ENCODE data around the gene FBXW8. TPM values are rescaled to one million over a fixed set of nuclear protein-coding genes. Genes with fewer than 3 reads are reported as not detected.
A peak's percentile ranks its signal among the peaks of the same experiment; 100 is the strongest.

Gene FBXW8
- total RNA-seq, 1 donor from 2014 or later, result 16.4 TPM

GRCh38 chr12:117046861-117047530 is 136.2 kb downstream of the FBXW8 start:
- TF ChIP-seq, protein P1, sequence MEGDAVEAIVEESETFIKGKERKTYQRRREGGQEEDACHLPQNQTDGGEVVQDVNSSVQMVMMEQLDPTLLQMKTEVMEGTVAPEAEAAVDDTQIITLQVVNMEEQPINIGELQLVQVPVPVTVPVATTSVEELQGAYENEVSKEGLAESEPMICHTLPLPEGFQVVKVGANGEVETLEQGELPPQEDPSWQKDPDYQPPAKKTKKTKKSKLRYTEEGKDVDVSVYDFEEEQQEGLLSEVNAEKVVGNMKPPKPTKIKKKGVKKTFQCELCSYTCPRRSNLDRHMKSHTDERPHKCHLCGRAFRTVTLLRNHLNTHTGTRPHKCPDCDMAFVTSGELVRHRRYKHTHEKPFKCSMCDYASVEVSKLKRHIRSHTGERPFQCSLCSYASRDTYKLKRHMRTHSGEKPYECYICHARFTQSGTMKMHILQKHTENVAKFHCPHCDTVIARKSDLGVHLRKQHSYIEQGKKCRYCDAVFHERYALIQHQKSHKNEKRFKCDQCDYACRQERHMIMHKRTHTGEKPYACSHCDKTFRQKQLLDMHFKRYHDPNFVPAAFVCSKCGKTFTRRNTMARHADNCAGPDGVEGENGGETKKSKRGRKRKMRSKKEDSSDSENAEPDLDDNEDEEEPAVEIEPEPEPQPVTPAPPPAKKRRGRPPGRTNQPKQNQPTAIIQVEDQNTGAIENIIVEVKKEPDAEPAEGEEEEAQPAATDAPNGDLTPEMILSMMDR (IDR thresholded peaks at IDR 0.05), result no peak
- H3K36me3 ChIP-seq, result no peaks in the 10 kb centered on the region
- peaks cover 9% of the 10 kb centered on the region for H3K4me1 ChIP-seq
- intact Hi-C loops (cut with DNase I), result no loop called here
- no peak overlapping the region for H3K27ac ChIP-seq
- H3K4me3 ChIP-seq, result no peak overlapping the region
- H3K9me3 ChIP-seq, result no peaks in the 10 kb centered on the region
- ATAC-seq (no peak), DNase-seq (no peak)
- H3K27me3 ChIP-seq (ENCODE audit: low read depth), result no peaks in the 10 kb centered on the region

DNA sequence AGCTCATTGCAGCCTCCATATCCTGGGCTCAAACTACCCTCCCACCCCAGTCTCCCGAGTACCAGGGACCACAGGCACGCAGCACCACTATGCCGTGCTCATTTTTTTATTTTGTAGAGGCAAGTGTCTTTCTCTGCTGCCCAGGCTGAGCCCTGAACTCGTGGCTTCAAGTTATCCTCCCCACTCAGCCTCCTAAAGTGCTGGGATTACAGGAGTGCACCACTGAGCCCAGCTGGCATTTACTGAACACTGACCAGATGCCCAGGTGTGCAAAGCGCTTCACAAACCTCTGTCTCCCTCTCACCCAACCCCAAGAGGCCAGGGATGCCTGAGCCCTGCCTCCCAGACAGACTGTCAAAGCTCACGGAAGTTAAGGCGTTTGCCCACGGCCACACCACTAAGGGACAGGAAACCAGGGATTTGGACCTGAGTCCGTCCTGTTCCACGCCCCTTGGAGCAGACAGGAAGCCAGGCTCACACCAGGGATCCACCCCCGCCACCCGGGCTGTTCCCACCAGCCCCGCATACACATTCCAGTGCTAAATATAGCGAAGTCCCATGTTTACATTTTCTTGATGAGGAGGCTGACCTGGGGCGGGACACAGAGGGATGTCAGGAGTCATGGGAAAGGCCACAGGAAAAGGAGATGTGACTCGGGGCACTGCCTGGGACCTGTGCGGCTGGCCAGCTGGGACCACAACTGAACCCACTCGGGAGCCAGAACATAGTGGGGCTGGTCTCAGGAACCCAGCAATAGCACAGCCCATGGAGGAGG is 137.2 kb downstream of the FBXW8 start:
- TF ChIP-seq, protein P1 (IDR thresholded peaks at IDR 0.05), result no peak
- no peaks in the 10 kb centered on the region for H3K9me3 ChIP-seq
- intact Hi-C loops (cut with DNase I), result no loop called here
- peak overlapping the region; percentile 46 for H3K27ac ChIP-seq
- no peak for DNase-seq
- peaks cover 9% of the 10 kb centered on the region for H3K4me1 ChIP-seq
- no peaks in the 10 kb centered on the region for H3K36me3 ChIP-seq
- no peaks in the 10 kb centered on the region for H3K27me3 ChIP-seq (ENCODE audit: low read depth)
- peak; percentile 25 to 52 for ATAC-seq
- no peak overlapping the region for H3K4me3 ChIP-seq

DNA sequence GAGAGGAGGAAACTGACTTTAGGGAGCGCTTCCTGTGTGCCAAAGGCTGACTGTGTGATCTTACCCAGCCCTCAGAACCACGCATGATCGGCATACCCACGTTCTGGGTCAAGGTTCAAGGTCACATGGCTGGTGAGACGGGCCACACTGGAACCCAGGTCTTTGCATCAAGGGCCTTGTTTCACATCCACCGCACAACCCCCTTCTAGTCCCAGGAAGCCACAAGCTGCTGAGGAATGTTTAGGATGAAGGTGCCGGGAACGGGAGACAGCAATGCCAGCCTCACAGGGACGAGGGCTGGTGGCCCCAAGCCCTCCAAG is 137.8 kb downstream of the FBXW8 start:
- H3K27me3 ChIP-seq (ENCODE audit: low read depth), result no peaks in the 10 kb centered on the region
- no peak for DNase-seq
- H3K9me3 ChIP-seq, result no peaks in the 10 kb centered on the region
- TF ChIP-seq, protein P1 (IDR thresholded peaks at IDR 0.05), result no peak
- peak overlapping the region; percentile 46 for H3K27ac ChIP-seq
- ATAC-seq, result no peak
- no peaks in the 10 kb centered on the region for H3K36me3 ChIP-seq
- H3K4me1 ChIP-seq, result peaks cover 9% of the 10 kb centered on the region
- intact Hi-C loops (cut with DNase I), result no loop called here
- H3K4me3 ChIP-seq, result no peak overlapping the region

- peaks cover 9% of the 10 kb centered on the region for H3K4me1 ChIP-seq
- TF ChIP-seq, protein P1 (IDR thresholded peaks at IDR 0.05), result no peak
- no peak for DNase-seq
- no peaks in the 10 kb centered on the region for H3K27me3 ChIP-seq (ENCODE audit: low read depth)
- no peak for ATAC-seq
- no peak overlapping the region for H3K27ac ChIP-seq
- no peak overlapping the region for H3K4me3 ChIP-seq
- no peaks in the 10 kb centered on the region for H3K9me3 ChIP-seq
- intact Hi-C loops (cut with DNase I), result no loop called here
- H3K36me3 ChIP-seq, result no peaks in the 10 kb centered on the region
Measured at GRCh38 chr12:117049295-117049694, 138.5 kb downstream of the FBXW8 start.

GRCh38 chr12:117050060-117050459 is 139.3 kb downstream of the FBXW8 start:
- Histone ChIP-seq H3K27ac (no peak overlapping the region), H3K27me3 (ENCODE audit: low read depth) (no peaks in the 10 kb centered on the region), H3K4me1 (peaks cover 9% of the 10 kb centered on the region), H3K36me3 (no peaks in the 10 kb centered on the region), H3K4me3 (no peak overlapping the region), H3K9me3 (no peaks in the 10 kb centered on the region)
- intact Hi-C loops (cut with DNase I), result no loop called here
- TF ChIP-seq, protein P1 (IDR thresholded peaks at IDR 0.05), result no peak
- DNase-seq (no peak), ATAC-seq (no peak)
